Fibroblast of lung (primary cell): ENCODE data around the gene C10orf143. TPM values are rescaled to one million over a fixed set of nuclear protein-coding genes. Genes with fewer than 3 reads are reported as not detected.
"Not testable (repeated sequence)": the region's sequence is repeated elsewhere in the genome, so short reads cannot be mapped to it uniquely, and the experiment has no call there.

Source experiments
- DNase-seq, 2 donors: peaks; one replicate each; pipeline versions ENCODE4 v3.0.0 to v3.0.0-alpha.2; 2010; ENCODE audit warnings: low read depth in 2 of 2
- H2AFZ ChIP-seq: 2 replicates; pipeline ENCODE4 v1.5.1; 2012; ENCODE audit warnings: low read length, control low read depth, inconsistent platforms
- H3K27ac ChIP-seq: 2 replicates; pipeline ENCODE4 v1.5.1; 2011; ENCODE audit warnings: low read length, control low read depth; ENCODE audit not compliant: insufficient read depth
- H3K27me3 ChIP-seq: 2 replicates; pipeline ENCODE4 v1.5.1; 2011; ENCODE audit warnings: mild to moderate bottlenecking, low read length; ENCODE audit not compliant: control insufficient read depth, insufficient read depth
- H3K36me3 ChIP-seq: 2 replicates; pipeline ENCODE4 v1.5.1; 2011; ENCODE audit warnings: low read length; ENCODE audit not compliant: control insufficient read depth, insufficient read depth
- H3K4me1 ChIP-seq: 2 replicates; pipeline ENCODE4 v1.5.1; 2011; ENCODE audit warnings: low read length; ENCODE audit not compliant: control insufficient read depth, insufficient read depth; ENCODE audit errors: extremely low read depth
- H3K4me2 ChIP-seq: 2 replicates; pipeline ENCODE4 v1.5.1; 2011; ENCODE audit warnings: low read length, control low read depth; ENCODE audit not compliant: insufficient read depth; ENCODE audit errors: extremely low read depth
- H3K4me3 ChIP-seq, 4 experiments: fragments of 200-600 bp in 1 of 4; sonication (generic) in 1 of 4; replicated peaks in 1 of 4; 2 replicates each; pipeline ENCODE4 v1.5.1; 2011 to 2016; ENCODE audit warnings: low read length in 4 of 4, low read depth in 3 of 4, mild to moderate bottlenecking in 3 of 4, control low read depth in 2 of 4, inconsistent platforms in 1 of 4, mixed read lengths in 1 of 4; ENCODE audit not compliant: insufficient read depth in 1 of 4; ENCODE audit errors: control extremely low read depth in 1 of 4
- H3K79me2 ChIP-seq: 2 replicates; pipeline ENCODE4 v1.5.1; 2012; ENCODE audit warnings: mild to moderate bottlenecking, low read length, inconsistent platforms; ENCODE audit not compliant: control insufficient read depth, insufficient read depth
- H3K9ac ChIP-seq: 2 replicates; pipeline ENCODE4 v1.5.1; 2011; ENCODE audit warnings: mild to moderate bottlenecking, low read length, control low read depth; ENCODE audit not compliant: insufficient read depth
- H3K9me3 ChIP-seq: 2 replicates; pipeline ENCODE4 v1.5.1; 2012; ENCODE audit warnings: low read depth, low read length; ENCODE audit not compliant: control insufficient read depth, insufficient read depth
- H4K20me1 ChIP-seq: 2 replicates; pipeline ENCODE4 v1.5.1; 2011; ENCODE audit warnings: low read length; ENCODE audit not compliant: control insufficient read depth, insufficient read depth; ENCODE audit errors: extremely low read depth
- CTCF ChIP-seq, 2 donors: IDR thresholded peaks in 1 of 2; conservative IDR thresholded peaks in 1 of 2; 1 replicate in 1 of 2; 2 replicates in 1 of 2; pipeline ENCODE4 v1.5.1; 2011 to 2012; ENCODE audit warnings: low read length in 2 of 2, control low read depth in 1 of 2, inconsistent platforms in 1 of 2, low read depth in 1 of 2, mild to moderate bottlenecking in 1 of 2
- EZH2 ChIP-seq: IDR thresholded peaks from 2 replicates; pipeline ENCODE4 v1.5.1; 2012; ENCODE audit warnings: low read length, control low read depth, mild to moderate bottlenecking; ENCODE audit errors: missing control alignments
- polyA plus RNA-seq, 2 donors: library from polyadenylated mRNA; depleted of rRNA in 1 of 2; stranded (reverse) in 1 of 2; unstranded in 1 of 2; fragments of >200 nt; gene quantifications; 2 replicates each; pipeline ENCODE4 v1.2.1, GENCODE V29; 2011 to 2012; ENCODE audit warnings: missing spikeins in 1 of 2
- total RNA-seq: library from RNA; depleted of rRNA; stranded (reverse); fragments of >200 nt; gene quantifications from 2 replicates; pipeline ENCODE4 v1.2.1, GENCODE V29; 2014

The C10orf143 gene
- total and polyA plus RNA-seq, 2 donors (not counting 1 experiment from before 2014, with no cell fraction given), result 1.5 to 2.0 TPM

- peaks cover 3% of the 10 kb centered on the region for H3K79me2 ChIP-seq
- no peaks in the 10 kb centered on the region for H3K36me3 ChIP-seq
- H3K4me1 ChIP-seq, result no peaks in the 10 kb centered on the region
- H3K9ac ChIP-seq, result no peak overlapping the region
- no peaks in the 10 kb centered on the region for H3K27me3 ChIP-seq
- H3K9me3 ChIP-seq, result no peaks in the 10 kb centered on the region
- DNase-seq, result no peak
- H2AFZ ChIP-seq, result no peak overlapping the region
- H3K4me2 ChIP-seq, result peak overlapping the region; percentile 100
- H3K27ac ChIP-seq, result no peak overlapping the region
- peak overlapping the region; percentile 62 to 94 (median 84) for H3K4me3 ChIP-seq
- no peak for TF ChIP-seq CTCF (conservative IDR thresholded peaks at IDR 0.05 in 1 of 2, IDR thresholded peaks at IDR 0.05 in 1 of 2; ENCODE audit: low read depth in 1 of 2, low read length in 2 of 2)
- no peak for TF ChIP-seq EZH2
- H4K20me1 ChIP-seq, result no peaks in the 10 kb centered on the region
These were observed 1.6 kb downstream of the C10orf143 start for GRCh38 chr10:130108934-130109604.

GRCh38 chr10:130108146-130108545 is 2.5 kb downstream of the C10orf143 start:
- H3K4me2 ChIP-seq, H3K27me3 ChIP-seq, H3K36me3 ChIP-seq, H3K27ac ChIP-seq, H3K9ac ChIP-seq, H3K9me3 ChIP-seq, DNase-seq, H3K4me3 ChIP-seq, H3K79me2 ChIP-seq, H4K20me1 ChIP-seq, H3K4me1 ChIP-seq, H2AFZ ChIP-seq: not testable (repeated sequence)

- no peak for TF ChIP-seq EZH2
- TF ChIP-seq CTCF (conservative IDR thresholded peaks at IDR 0.05 in 1 of 2, IDR thresholded peaks at IDR 0.05 in 1 of 2; ENCODE audit: low read depth in 1 of 2, low read length in 2 of 2), result no peak
- Histone ChIP-seq H4K20me1 (no peaks in the 10 kb centered on the region), H3K9me3 (no peaks in the 10 kb centered on the region), H2AFZ (no peak overlapping the region), H3K27me3 (no peaks in the 10 kb centered on the region), H3K4me1 (no peaks in the 10 kb centered on the region), H3K4me2 (no peak overlapping the region), H3K36me3 (no peaks in the 10 kb centered on the region), H3K27ac (no peak overlapping the region), H3K9ac (no peak overlapping the region), H3K79me2 (peaks cover 3% of the 10 kb centered on the region), H3K4me3 (no peak overlapping the region)
- DNase-seq, result no peak
These were observed 4.9 kb downstream of the C10orf143 start for GRCh38 chr10:130105724-130106123.
